Activated CD4-positive, alpha-beta T cell treated with anti-CD3 and anti-CD28 coated beads for 1 hour (primary cell): Measurements from ENCODE around the gene GNB1L.

Experiments used
- DNase-seq: peaks from one replicate; pipeline ENCODE4 v3.0.0-alpha.2; 2020

GNB1L gene

GRCh38 chr22:19772422-19772672, 82.3 kb downstream of the GNB1L start:
- DNase-seq, result no peak

GRCh38 chr22:19770349-19771220, 84.1 kb downstream of the GNB1L start:
- no peak for DNase-seq

GRCh38 chr22:19769393-19769715, 85.3 kb downstream of the GNB1L start:
- DNase-seq, result no peak

- no peak for DNase-seq
These were observed 87.0 kb downstream of the GNB1L start for GRCh38 chr22:19767427-19768341.

GRCh38 chr22:19766511-19767426, 87.9 kb downstream of the GNB1L start:
- peak; percentile 34 for DNase-seq

GRCh38 chr22:19766240-19766510, 88.5 kb downstream of the GNB1L start:
- DNase-seq, result no peak

- DNase-seq, result no peak
These were observed 89.0 kb downstream of the GNB1L start for GRCh38 chr22:19765477-19766239.

DNA sequence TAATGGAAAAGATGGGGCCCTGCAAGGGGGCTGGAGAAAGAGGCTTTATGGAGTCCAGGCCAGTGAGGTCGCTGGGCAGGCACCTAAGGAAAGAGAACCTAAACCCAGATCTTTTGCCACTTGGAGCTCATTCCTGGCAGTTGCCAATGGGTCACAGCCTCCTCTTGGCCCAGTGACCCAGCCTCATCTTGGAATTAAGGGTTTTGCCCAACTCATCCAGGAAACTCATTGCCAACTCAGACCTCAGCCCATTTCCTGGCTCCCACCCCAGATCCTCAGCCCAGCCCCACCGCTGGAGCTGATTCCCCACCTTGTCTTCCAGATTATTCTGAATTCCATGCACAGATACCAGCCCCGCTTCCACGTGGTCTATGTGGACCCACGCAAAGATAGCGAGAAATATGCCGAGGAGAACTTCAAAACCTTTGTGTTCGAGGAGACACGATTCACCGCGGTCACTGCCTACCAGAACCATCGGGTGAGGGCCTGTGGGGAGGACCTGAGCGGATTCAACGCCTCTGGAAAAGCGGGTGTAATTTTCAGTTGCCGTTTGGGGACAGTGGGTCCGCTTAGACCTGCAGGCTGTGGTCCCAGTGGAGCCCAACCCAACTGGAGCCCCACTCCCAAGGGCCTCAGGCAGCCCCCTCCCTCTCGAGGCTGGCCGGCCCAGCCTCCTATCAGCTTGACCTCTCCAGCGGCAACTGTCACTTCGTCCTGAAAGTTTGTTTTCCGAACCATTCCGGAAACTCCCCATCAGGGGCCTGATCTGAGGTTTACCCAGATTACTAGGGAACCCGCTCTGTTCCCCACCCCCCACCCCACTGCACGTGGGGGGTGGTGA, 89.8 kb downstream of the GNB1L start:
- no peak for DNase-seq

- no peak for DNase-seq
These were observed 90.4 kb downstream of the GNB1L start for GRCh38 chr22:19764299-19764593.

DNA sequence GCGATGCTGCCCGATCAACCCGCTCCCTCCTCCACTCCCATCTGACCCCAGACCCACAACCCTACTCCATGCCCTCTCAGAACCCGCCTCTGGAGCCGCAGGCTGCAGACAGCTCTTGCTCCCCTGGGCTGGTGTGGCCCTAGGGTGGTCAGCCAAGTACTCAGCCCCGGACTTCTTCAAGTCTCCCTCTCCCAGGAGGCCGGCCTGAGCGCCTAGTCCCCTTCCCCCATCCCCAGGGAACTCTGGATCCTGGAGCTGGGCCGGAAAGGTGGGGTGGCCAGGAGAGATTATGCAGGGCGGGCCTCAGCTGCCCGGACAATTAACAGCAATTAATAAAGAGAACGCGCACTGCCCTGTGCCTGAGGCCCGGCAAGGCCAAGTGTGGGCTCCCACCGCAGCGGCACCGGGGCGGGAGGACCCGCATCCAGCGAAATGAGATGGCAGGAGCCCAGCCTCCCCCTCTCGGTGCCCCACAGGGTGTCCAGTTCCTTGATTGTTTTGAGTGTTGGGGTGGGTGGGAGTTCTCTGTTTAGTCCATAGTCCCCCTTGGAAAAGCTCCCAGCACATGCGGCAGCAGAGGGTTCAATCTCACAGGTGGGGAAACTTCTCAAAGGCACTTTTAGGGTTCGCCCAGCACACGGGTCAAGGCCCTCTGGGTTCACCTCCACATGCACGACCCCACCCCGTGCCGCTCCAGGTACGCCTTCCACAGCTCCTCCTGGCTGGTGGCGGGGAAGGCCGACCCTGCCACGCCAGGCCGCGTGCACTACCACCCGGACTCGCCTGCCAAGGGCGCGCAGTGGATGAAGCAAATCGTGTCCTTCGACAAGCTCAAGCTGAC, 91.0 kb downstream of the GNB1L start:
- DNase-seq, result no peak

DNA sequence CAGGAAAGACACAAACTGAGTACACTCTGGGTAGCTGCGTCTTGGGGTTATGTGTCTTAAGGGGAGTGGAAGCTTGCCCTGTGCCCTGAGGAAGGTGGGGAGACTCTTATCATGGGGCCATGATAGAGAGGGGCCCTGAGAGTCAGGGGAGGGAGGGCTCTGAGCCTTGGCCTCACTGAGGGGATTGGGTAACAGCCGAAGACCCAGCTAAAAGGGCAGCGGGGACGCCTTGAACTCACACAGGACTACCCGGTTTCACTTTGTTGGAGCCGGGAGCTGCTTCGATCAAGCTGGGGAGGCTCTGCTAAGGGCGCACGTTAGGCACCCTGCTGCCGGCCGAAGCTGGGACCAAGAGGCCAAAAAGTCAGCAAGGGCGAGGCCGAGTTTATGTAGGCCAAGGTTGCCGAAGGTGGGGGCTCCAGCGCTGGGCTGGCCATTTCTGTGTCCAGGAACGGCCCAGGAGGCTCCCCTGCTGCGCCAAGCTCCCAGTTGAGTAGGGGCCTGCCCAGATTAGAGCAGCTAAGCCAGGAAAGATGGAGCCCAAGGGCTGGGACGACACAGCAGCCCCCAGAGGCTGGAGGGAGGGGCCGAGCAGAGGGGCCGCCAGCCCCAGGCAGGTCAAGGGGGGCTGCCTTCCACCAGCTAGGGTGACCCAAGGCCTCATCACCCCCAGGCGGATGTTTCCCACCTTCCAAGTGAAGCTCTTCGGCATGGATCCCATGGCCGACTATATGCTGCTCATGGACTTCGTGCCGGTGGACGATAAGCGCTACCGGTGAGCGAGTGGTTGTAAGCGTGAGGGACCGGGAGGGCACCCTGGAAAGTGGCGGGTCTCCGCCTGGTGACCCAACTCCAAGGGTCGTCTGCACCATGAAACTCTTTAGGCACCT, 91.9 kb downstream of the GNB1L start:
- no peak for DNase-seq

GRCh38 chr22:19761725-19762567, 92.7 kb downstream of the GNB1L start:
- DNase-seq, result no peak

GRCh38 chr22:19760951-19761724, 93.5 kb downstream of the GNB1L start:
- DNase-seq, result no peak

DNA sequence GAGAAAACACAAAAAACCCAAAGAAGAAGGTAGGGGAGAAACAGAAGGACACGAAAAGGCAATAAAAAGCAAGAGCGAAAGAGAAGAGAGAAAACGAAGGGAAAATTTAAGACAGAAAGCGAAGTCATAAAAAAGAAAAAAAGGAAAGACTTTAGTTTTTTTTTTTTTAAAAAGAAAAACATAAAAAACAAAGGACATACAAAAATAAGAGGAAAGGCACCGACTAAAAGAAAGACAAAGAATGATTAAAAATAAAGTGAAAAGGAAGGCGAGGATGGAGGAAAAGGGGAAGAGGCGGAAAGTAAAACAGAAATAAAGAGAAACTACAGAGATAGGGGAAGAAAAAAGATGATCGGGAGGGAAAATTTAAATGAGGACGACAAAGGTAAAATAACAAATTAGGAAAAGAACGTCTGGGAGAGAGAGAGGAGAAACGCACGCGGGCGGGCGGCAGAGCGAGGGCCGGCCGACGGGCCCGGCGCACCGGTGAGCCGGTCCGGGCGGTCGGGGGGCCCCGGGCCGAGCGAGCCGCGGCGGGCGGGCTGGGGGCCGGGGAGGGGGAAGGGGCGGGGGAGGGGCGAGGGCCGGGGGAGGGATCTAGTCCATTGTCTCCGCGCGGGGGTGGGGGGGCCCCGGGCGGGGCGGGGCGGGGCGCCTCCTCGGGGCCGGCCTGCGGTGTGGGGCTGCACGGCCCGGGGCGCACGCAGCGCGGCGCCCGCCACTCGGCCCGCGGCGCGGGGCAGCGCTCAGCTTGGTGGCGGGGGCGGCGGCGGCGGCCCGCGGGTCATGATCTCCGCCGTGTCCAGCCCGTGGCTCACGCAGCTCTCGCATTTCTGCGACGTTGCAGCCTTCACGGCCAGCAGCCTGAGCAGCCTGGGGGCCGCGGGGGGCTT, 94.4 kb downstream of the GNB1L start, which contains the start of gene TBX1:
Gene TBX1, plus strand, starts transcription at position 721 of the 893 bp plus-strand sequence. Its CDS starts 66 bp downstream, at position 787.
- no peak for DNase-seq

GRCh38 chr22:19759427-19760057, 95.1 kb downstream of the GNB1L start:
- DNase-seq, result no peak

- DNase-seq, result no peak
These were observed 95.7 kb downstream of the GNB1L start for GRCh38 chr22:19758896-19759426.
